ENCODE results near the gene TUBB3.

The TUBB3 gene

GRCh38 chr16:89892055-89892630 is 31.0 kb upstream of the TUBB3 start:
- Histone ChIP-seq H3K4me3 (ENCODE audit: low read depth, low read length) (no peak overlapping the region), H3K36me3 (ENCODE audit: control insufficient read depth, insufficient read depth, low read length) (peaks cover 79% of the 10 kb centered on the region), H3K9ac (ENCODE audit: low read length) (no peak overlapping the region), H3K4me1 (ENCODE audit: control insufficient read depth, insufficient read depth, low read length) (no peaks in the 10 kb centered on the region), H3K9me3 (ENCODE audit: control insufficient read depth, insufficient read depth, low read depth, low read length) (no peaks in the 10 kb centered on the region), H3K27ac (ENCODE audit: low read depth, low read length) (no peak overlapping the region), H3K27me3 (ENCODE audit: control insufficient read depth, insufficient read depth, low read length) (no peaks in the 10 kb centered on the region)

GRCh38 chr16:89892635-89893034 is 30.5 kb upstream of the TUBB3 start:
- Histone ChIP-seq H3K36me3 (ENCODE audit: control insufficient read depth, insufficient read depth, low read length) (peaks cover 79% of the 10 kb centered on the region), H3K4me3 (ENCODE audit: low read depth, low read length) (no peak overlapping the region), H3K27ac (ENCODE audit: low read depth, low read length) (no peak overlapping the region), H3K27me3 (ENCODE audit: control insufficient read depth, insufficient read depth, low read length) (no peaks in the 10 kb centered on the region), H3K9me3 (ENCODE audit: control insufficient read depth, insufficient read depth, low read depth, low read length) (no peaks in the 10 kb centered on the region), H3K9ac (ENCODE audit: low read length) (no peak overlapping the region), H3K4me1 (ENCODE audit: control insufficient read depth, insufficient read depth, low read length) (no peaks in the 10 kb centered on the region)

- Histone ChIP-seq H3K9me3 (ENCODE audit: control insufficient read depth, insufficient read depth, low read depth, low read length) (no peaks in the 10 kb centered on the region), H3K27ac (ENCODE audit: low read depth, low read length) (0 out of 2 replicates have a peak overlapping the region, but pooled peaks have one; percentile 9), H3K4me1 (ENCODE audit: control insufficient read depth, insufficient read depth, low read length) (no peaks in the 10 kb centered on the region), H3K9ac (ENCODE audit: low read length) (no peak overlapping the region), H3K27me3 (ENCODE audit: control insufficient read depth, insufficient read depth, low read length) (no peaks in the 10 kb centered on the region), H3K36me3 (ENCODE audit: control insufficient read depth, insufficient read depth, low read length) (peaks cover 82% of the 10 kb centered on the region), H3K4me3 (ENCODE audit: low read depth, low read length) (no peak overlapping the region)
Measured at GRCh38 chr16:89893642-89894548, 29.2 kb upstream of the TUBB3 start.

GRCh38 chr16:89895482-89896250 is 27.5 kb upstream of the TUBB3 start:
- no peak overlapping the region for H3K4me3 ChIP-seq (ENCODE audit: low read depth, low read length)
- H3K27ac ChIP-seq (ENCODE audit: low read depth, low read length): no peak overlapping the region
- H3K4me1 ChIP-seq (ENCODE audit: control insufficient read depth, insufficient read depth, low read length): no peaks in the 10 kb centered on the region
- H3K9ac ChIP-seq (ENCODE audit: low read length): no peak overlapping the region
- H3K36me3 ChIP-seq (ENCODE audit: control insufficient read depth, insufficient read depth, low read length): peaks cover 85% of the 10 kb centered on the region
- no peaks in the 10 kb centered on the region for H3K27me3 ChIP-seq (ENCODE audit: control insufficient read depth, insufficient read depth, low read length)
- no peaks in the 10 kb centered on the region for H3K9me3 ChIP-seq (ENCODE audit: control insufficient read depth, insufficient read depth, low read depth, low read length)

GRCh38 chr16:89897204-89897603 is 25.9 kb upstream of the TUBB3 start:
- H3K9me3 ChIP-seq (ENCODE audit: control insufficient read depth, insufficient read depth, low read depth, low read length): no peaks in the 10 kb centered on the region
- H3K36me3 ChIP-seq (ENCODE audit: control insufficient read depth, insufficient read depth, low read length): peaks cover 76% of the 10 kb centered on the region
- H3K9ac ChIP-seq (ENCODE audit: low read length): no peak overlapping the region
- H3K4me3 ChIP-seq (ENCODE audit: low read depth, low read length): no peak overlapping the region
- no peak overlapping the region for H3K27ac ChIP-seq (ENCODE audit: low read depth, low read length)
- H3K27me3 ChIP-seq (ENCODE audit: control insufficient read depth, insufficient read depth, low read length): no peaks in the 10 kb centered on the region
- no peaks in the 10 kb centered on the region for H3K4me1 ChIP-seq (ENCODE audit: control insufficient read depth, insufficient read depth, low read length)

- H3K4me3 ChIP-seq (ENCODE audit: low read depth, low read length): no peak overlapping the region
- peaks cover 71% of the 10 kb centered on the region for H3K36me3 ChIP-seq (ENCODE audit: control insufficient read depth, insufficient read depth, low read length)
- H3K9ac ChIP-seq (ENCODE audit: low read length): no peak overlapping the region
- no peaks in the 10 kb centered on the region for H3K9me3 ChIP-seq (ENCODE audit: control insufficient read depth, insufficient read depth, low read depth, low read length)
- H3K27me3 ChIP-seq (ENCODE audit: control insufficient read depth, insufficient read depth, low read length): no peaks in the 10 kb centered on the region
- no peaks in the 10 kb centered on the region for H3K4me1 ChIP-seq (ENCODE audit: control insufficient read depth, insufficient read depth, low read length)
- H3K27ac ChIP-seq (ENCODE audit: low read depth, low read length): no peak overlapping the region
Measured at GRCh38 chr16:89898201-89898967, 24.8 kb upstream of the TUBB3 start.

GRCh38 chr16:89899879-89900481 is 23.2 kb upstream of the TUBB3 start:
- Histone ChIP-seq H3K9ac (ENCODE audit: low read length) (no peak overlapping the region), H3K4me3 (ENCODE audit: low read depth, low read length) (no peak overlapping the region), H3K27me3 (ENCODE audit: control insufficient read depth, insufficient read depth, low read length) (no peaks in the 10 kb centered on the region), H3K36me3 (ENCODE audit: control insufficient read depth, insufficient read depth, low read length) (peaks cover 77% of the 10 kb centered on the region), H3K4me1 (ENCODE audit: control insufficient read depth, insufficient read depth, low read length) (no peaks in the 10 kb centered on the region), H3K27ac (ENCODE audit: low read depth, low read length) (no peak overlapping the region), H3K9me3 (ENCODE audit: control insufficient read depth, insufficient read depth, low read depth, low read length) (no peaks in the 10 kb centered on the region)

- no peak overlapping the region for H3K9ac ChIP-seq (ENCODE audit: low read length)
- no peak overlapping the region for H3K4me3 ChIP-seq (ENCODE audit: low read depth, low read length)
- no peak overlapping the region; the same call in 1 of the 2 replicates for H3K27ac ChIP-seq (ENCODE audit: low read depth, low read length)
- H3K4me1 ChIP-seq (ENCODE audit: control insufficient read depth, insufficient read depth, low read length): no peaks in the 10 kb centered on the region
- no peaks in the 10 kb centered on the region for H3K27me3 ChIP-seq (ENCODE audit: control insufficient read depth, insufficient read depth, low read length)
- H3K9me3 ChIP-seq (ENCODE audit: control insufficient read depth, insufficient read depth, low read depth, low read length): no peaks in the 10 kb centered on the region
- peaks cover 77% of the 10 kb centered on the region for H3K36me3 ChIP-seq (ENCODE audit: control insufficient read depth, insufficient read depth, low read length)
Measured at GRCh38 chr16:89900885-89901284, 22.3 kb upstream of the TUBB3 start.

GRCh38 chr16:89902980-89903379 is 20.2 kb upstream of the TUBB3 start:
- Histone ChIP-seq H3K4me3 (ENCODE audit: low read depth, low read length) (no peak overlapping the region), H3K27ac (ENCODE audit: low read depth, low read length) (no peak overlapping the region), H3K36me3 (ENCODE audit: control insufficient read depth, insufficient read depth, low read length) (peaks cover 77% of the 10 kb centered on the region), H3K9me3 (ENCODE audit: control insufficient read depth, insufficient read depth, low read depth, low read length) (peaks cover 10% of the 10 kb centered on the region), H3K9ac (ENCODE audit: low read length) (no peak overlapping the region), H3K4me1 (ENCODE audit: control insufficient read depth, insufficient read depth, low read length) (no peaks in the 10 kb centered on the region), H3K27me3 (ENCODE audit: control insufficient read depth, insufficient read depth, low read length) (no peaks in the 10 kb centered on the region)

GRCh38 chr16:89903908-89904515 is 19.1 kb upstream of the TUBB3 start:
- H3K27me3 ChIP-seq (ENCODE audit: control insufficient read depth, insufficient read depth, low read length): no peaks in the 10 kb centered on the region
- peaks cover 13% of the 10 kb centered on the region for H3K9me3 ChIP-seq (ENCODE audit: control insufficient read depth, insufficient read depth, low read depth, low read length)
- peaks cover 75% of the 10 kb centered on the region for H3K36me3 ChIP-seq (ENCODE audit: control insufficient read depth, insufficient read depth, low read length)
- no peak overlapping the region for H3K9ac ChIP-seq (ENCODE audit: low read length)
- H3K4me3 ChIP-seq (ENCODE audit: low read depth, low read length): no peak overlapping the region
- H3K4me1 ChIP-seq (ENCODE audit: control insufficient read depth, insufficient read depth, low read length): no peaks in the 10 kb centered on the region
- no peak overlapping the region for H3K27ac ChIP-seq (ENCODE audit: low read depth, low read length)

Data from HUES6 (cell line).